Stomach smooth muscle (tissue), 2 donors: ENCODE measurements around the gene PDCD10.
A peak's percentile ranks its signal among the peaks of the same experiment; 100 is the strongest.

ENCODE experiments used
- H3K27ac ChIP-seq: one replicate; pipeline ENCODE4 v1.7.0; 2013; ENCODE audit warnings: mild to moderate bottlenecking, low read length, inconsistent platforms
- H3K27me3 ChIP-seq, 2 donors: one replicate each; pipeline ENCODE4 v1.7.0; 2013; ENCODE audit warnings: low read length in 2 of 2; ENCODE audit not compliant: insufficient read depth in 2 of 2, control insufficient read depth in 1 of 2
- H3K36me3 ChIP-seq, 2 donors: one replicate each; pipeline ENCODE4 v1.7.0; 2013; ENCODE audit warnings: low read length in 2 of 2; ENCODE audit not compliant: control insufficient read depth in 2 of 2, insufficient read depth in 2 of 2
- H3K4me1 ChIP-seq: one replicate; pipeline ENCODE4 v1.7.0; 2013; ENCODE audit warnings: low read length; ENCODE audit not compliant: control insufficient read depth, insufficient read depth
- H3K4me3 ChIP-seq, 2 donors: one replicate each; pipeline ENCODE4 v1.7.0; 2013; ENCODE audit warnings: low read length in 2 of 2
- H3K9ac ChIP-seq, 2 donors: one replicate each; pipeline ENCODE4 v1.7.0; 2013; ENCODE audit warnings: low read length in 2 of 2, mild to moderate bottlenecking in 1 of 2
- H3K9me3 ChIP-seq, 2 donors: one replicate each; pipeline ENCODE4 v1.7.0; 2013; ENCODE audit warnings: low read length in 2 of 2; ENCODE audit not compliant: control insufficient read depth in 2 of 2
- donor health status: healthy.
- donor health status: Pancreatic carcinoma.

PDCD10 gene

GRCh38 chr3:167653760-167654159 is 80.9 kb downstream of the PDCD10 start, which contains the start of gene WDR49:
Gene WDR49, minus strand, starts transcription at chr3:167653942. Its CDS starts 517 bp downstream, at chr3:167653425.
- Histone ChIP-seq H3K27ac (no peak within 1 kb of the TSS), H3K27me3 (no peaks in the 10 kb centered on the region), H3K36me3 (no peaks in the 10 kb centered on the region), H3K9ac (no peak within 1 kb of the TSS), H3K4me3 (peak within 1 kb of the TSS; percentile 35 to 48), H3K9me3 (no peaks in the 10 kb centered on the region), H3K4me1 (no peaks in the 10 kb centered on the region)

GRCh38 chr3:167653155-167653554 is 81.5 kb downstream of the PDCD10 start:
- Histone ChIP-seq H3K36me3 (no peaks in the 10 kb centered on the region), H3K4me3 (peak overlapping the region; percentile 35 to 48), H3K9me3 (no peaks in the 10 kb centered on the region), H3K4me1 (no peaks in the 10 kb centered on the region), H3K9ac (no peak overlapping the region), H3K27me3 (no peaks in the 10 kb centered on the region), H3K27ac (no peak overlapping the region)

- Histone ChIP-seq H3K9ac (no peak overlapping the region), H3K9me3 (no peaks in the 10 kb centered on the region), H3K4me3 (no peak overlapping the region), H3K27me3 (no peaks in the 10 kb centered on the region), H3K36me3 (no peaks in the 10 kb centered on the region), H3K27ac (no peak overlapping the region), H3K4me1 (no peaks in the 10 kb centered on the region)
These were observed 82.9 kb downstream of the PDCD10 start for GRCh38 chr3:167651826-167652225.

- no peaks in the 10 kb centered on the region for H3K27me3 ChIP-seq
- no peak overlapping the region for H3K4me3 ChIP-seq
- no peak overlapping the region for H3K9ac ChIP-seq
- no peaks in the 10 kb centered on the region for H3K9me3 ChIP-seq
- H3K36me3 ChIP-seq, result no peaks in the 10 kb centered on the region
- H3K27ac ChIP-seq, result no peak overlapping the region
- no peaks in the 10 kb centered on the region for H3K4me1 ChIP-seq
These were observed 84.2 kb downstream of the PDCD10 start for GRCh38 chr3:167650459-167650858.

DNA sequence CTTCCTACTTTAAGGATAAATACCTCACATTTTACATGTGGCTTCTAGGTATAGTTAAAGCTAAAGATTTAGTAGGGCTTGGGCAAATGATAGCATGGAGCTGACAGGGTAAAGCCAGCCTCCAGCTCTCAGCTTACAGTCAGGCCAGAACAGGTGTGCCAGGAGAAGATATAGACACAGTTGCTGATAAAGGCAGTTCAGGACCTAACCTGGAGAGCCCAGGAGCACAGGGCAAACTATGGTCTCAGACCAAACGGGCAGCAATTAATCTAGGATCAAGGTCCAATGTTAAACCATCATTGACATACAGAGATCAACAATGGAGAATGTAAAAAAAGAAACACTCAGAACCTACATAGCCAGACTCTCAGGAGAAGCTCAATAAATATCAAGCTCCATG is 84.9 kb downstream of the PDCD10 start:
- Histone ChIP-seq H3K27me3 (no peaks in the 10 kb centered on the region), H3K27ac (no peak overlapping the region), H3K4me1 (no peaks in the 10 kb centered on the region), H3K36me3 (no peaks in the 10 kb centered on the region), H3K4me3 (no peak overlapping the region), H3K9me3 (no peaks in the 10 kb centered on the region), H3K9ac (no peak overlapping the region)

- H3K4me3 ChIP-seq, result no peak overlapping the region
These were observed 90.1 kb downstream of the PDCD10 start for GRCh38 chr3:167644611-167645010.

More at GRCh38 chr3:167644611-167645010, 90.1 kb downstream of the PDCD10 start:
- H3K4me1 ChIP-seq, result no peaks in the 10 kb centered on the region
- H3K36me3 ChIP-seq, result no peaks in the 10 kb centered on the region
- H3K9ac ChIP-seq, result no peak overlapping the region
- H3K27me3 ChIP-seq, result no peaks in the 10 kb centered on the region
- H3K9me3 ChIP-seq, result no peaks in the 10 kb centered on the region
- no peak overlapping the region for H3K27ac ChIP-seq
